PC-3 (cell line): ENCODE results near the gene NUMA1.

Source experiments
- CTCF ChIP-seq: fragments of 300-600 bp; sonication (generic); conservative IDR thresholded peaks from 2 replicates; pipeline ENCODE4 v1.5.1; 2017; ENCODE audit warnings: antibody characterized with exemption, low read depth, mild to moderate bottlenecking, low read length
- EZH2phosphoT487 ChIP-seq: fragments of 300-600 bp; sonication (generic); IDR thresholded peaks from 2 replicates; pipeline ENCODE4 v1.6.1; 2018; ENCODE audit warnings: mild to moderate bottlenecking, antibody characterized with exemption, low read length, borderline replicate concordance

DNA sequence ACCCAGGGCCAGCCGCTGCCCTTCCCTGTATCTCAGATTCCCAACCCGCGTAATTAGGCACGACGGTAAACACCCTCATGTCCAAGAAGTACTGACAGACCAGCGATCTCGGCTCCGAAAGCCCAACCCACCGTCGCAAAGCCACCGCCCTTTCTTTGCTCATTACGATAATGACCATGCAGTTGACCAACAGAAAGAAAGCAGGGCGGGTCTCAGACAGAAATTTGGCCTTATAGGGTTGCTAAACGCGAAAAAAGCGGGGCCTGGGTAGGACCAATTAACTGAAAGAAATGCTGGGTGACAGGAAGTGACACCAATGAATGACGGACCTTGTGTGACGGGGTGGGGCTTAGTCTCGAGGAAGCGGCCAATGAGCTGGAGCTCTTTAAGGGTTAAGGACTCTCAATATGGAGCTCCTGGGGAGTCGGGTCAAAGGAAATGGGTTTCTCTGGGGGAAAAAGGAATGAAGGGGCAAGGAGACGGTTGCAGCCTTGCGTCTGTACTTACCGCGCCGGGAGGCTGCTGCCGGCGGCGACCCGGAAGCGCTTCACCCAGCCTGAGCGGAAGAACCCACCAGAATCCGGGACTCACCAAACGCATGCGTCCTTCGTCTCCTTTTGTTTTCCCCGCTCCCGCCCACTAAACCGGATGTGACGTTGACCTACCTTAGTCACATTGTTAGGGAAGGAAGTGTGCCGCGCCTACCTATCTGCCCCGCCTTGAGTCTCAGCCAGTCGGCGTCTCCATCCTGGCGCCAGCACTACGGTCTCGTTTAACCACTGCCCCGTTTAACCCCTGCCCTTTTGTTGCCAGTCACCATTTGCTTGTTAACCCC, 32.0 kb upstream of the NUMA1 start, which contains the start of gene ANAPC15:
- TF ChIP-seq CTCF (no peak), EZH2phosphoT487 (no peak)
